K562 (cell line): ENCODE data around the gene DDX51. TPM values are rescaled to one million over a fixed set of nuclear protein-coding genes. Genes with fewer than 3 reads are reported as not detected.
A peak's percentile ranks its signal among the peaks of the same experiment; 100 is the strongest.

ENCODE experiments used
- AFF4 ChIP-seq: sonication (generic); formaldehyde crosslinking; IDR thresholded peaks from 2 replicates; pipeline ENCODE4 v1.8.0; 2023; ENCODE audit warnings: mild to moderate bottlenecking, missing genetic modification reagents
- ATF6 ChIP-seq: sonication (generic); formaldehyde crosslinking; IDR thresholded peaks from 2 replicates; pipeline ENCODE4 v1.4.0; 2020; ENCODE audit warnings: mild to moderate bottlenecking, missing genetic modification reagents
- BHLHE40 ChIP-seq: IDR thresholded peaks from 2 replicates; pipeline ENCODE4 v1.6.1; 2011; ENCODE audit warnings: low read length, improper control_type of control experiment
- CSDE1 ChIP-seq, 2 experiments: fragments of 450-650 bp; IDR thresholded peaks; 2 replicates each; pipeline ENCODE4 v1.6.1; 2016; ENCODE audit warnings: mild to moderate bottlenecking in 1 of 2
- HDAC8 ChIP-seq: fragments of 450-650 bp; IDR thresholded peaks from 2 replicates; pipeline ENCODE4 v1.6.1; 2016; ENCODE audit warnings: mild to moderate bottlenecking, missing genetic modification characterization, moderate library complexity, missing compliant biosample characterization
- KDM4B ChIP-seq, 2 experiments: fragments of 450-650 bp in 1 of 2; sonication (generic) in 1 of 2; IDR thresholded peaks; 2 replicates each; pipeline ENCODE4 v1.6.1; 2016 to 2017; ENCODE audit warnings: borderline replicate concordance in 2 of 2, antibody characterized with exemption in 1 of 2, low read depth in 1 of 2, mild to moderate bottlenecking in 1 of 2
- MCM5 ChIP-seq: fragments of 450-650 bp; IDR thresholded peaks from 2 replicates; pipeline ENCODE4 v1.6.1; 2016; ENCODE audit warnings: low read depth
- MEF2A ChIP-seq: IDR thresholded peaks from 2 replicates; pipeline ENCODE4 v1.6.1; 2011; ENCODE audit warnings: low read depth, mild to moderate bottlenecking, low read length, moderate library complexity; ENCODE audit not compliant: control insufficient read depth
- NCOA6 ChIP-seq: fragments of 450-650 bp; IDR thresholded peaks from 2 replicates; pipeline ENCODE4 v1.6.1; 2017; ENCODE audit warnings: mild to moderate bottlenecking
- RB1 ChIP-seq: fragments of 450-650 bp; IDR thresholded peaks from 2 replicates; pipeline ENCODE4 v1.6.1; 2017; ENCODE audit warnings: low read depth, mild to moderate bottlenecking
- RBFOX2 ChIP-seq: fragments of 200-400 bp; formaldehyde crosslinking; IDR thresholded peaks from 2 replicates; pipeline ENCODE4 v1.6.1; 2017; ENCODE audit warnings: low read depth, mild to moderate bottlenecking, low read length, moderate library complexity
- TAL1 ChIP-seq: fragments of 450-650 bp; IDR thresholded peaks from 2 replicates; pipeline ENCODE4 v1.6.1; 2016; ENCODE audit warnings: mild to moderate bottlenecking
- TCF7 ChIP-seq: sonication (generic); IDR thresholded peaks from 2 replicates; pipeline ENCODE4 v1.6.1; 2016; ENCODE audit warnings: antibody characterized with exemption, borderline replicate concordance
- TFAM ChIP-seq: fragments of 250-450 bp; sonication (Bioruptor Pico); conservative IDR thresholded peaks from 2 replicates; pipeline ENCODE4 v1.5.0; 2021; ENCODE audit warnings: mild to moderate bottlenecking, moderate library complexity
- U2AF2 ChIP-seq: fragments of 200-400 bp; formaldehyde crosslinking; optimal IDR thresholded peaks from 2 replicates; pipeline ENCODE3; 2017; ENCODE audit warnings: low read depth, mild to moderate bottlenecking, low read length
- ZHX1 ChIP-seq: fragments of 150-350 bp; conservative IDR thresholded peaks from 2 replicates; pipeline ENCODE4 v1.6.1; 2014; ENCODE audit warnings: low read length
- ZNF217 ChIP-seq: sonication (generic); formaldehyde crosslinking; IDR thresholded peaks from 2 replicates; pipeline ENCODE4 v1.8.0; 2022; ENCODE audit warnings: mild to moderate bottlenecking, missing genetic modification reagents
- ZNF280A ChIP-seq: fragments of 450-650 bp; IDR thresholded peaks from 2 replicates; pipeline ENCODE4 v1.6.1; 2018; ENCODE audit warnings: mild to moderate bottlenecking, low read depth; ENCODE audit not compliant: partially characterized antibody
- ZNF583 ChIP-seq: fragments of 250-450 bp; sonication (Bioruptor Pico); IDR thresholded peaks from 2 replicates; pipeline ENCODE4 v1.4.0; 2020
- polyA plus RNA-seq, 8 experiments: library from polyadenylated mRNA; depleted of rRNA in 4 of 8; stranded (reverse) in 5 of 8; unstranded in 3 of 8; fragments of >200 nt; fragmentation: Nextera tagmentation in 2 of 8; fragmentation: Illumina TruSeq in 1 of 8; extraction: Ambion mirVana in 2 of 8; extraction: Trizol in 1 of 8; gene quantifications; 2 replicates each; pipeline versions ENCODE4 v1.2.1 to v1.2.3, GENCODE V29; 2011 to 2014; ENCODE audit warnings: inconsistent platforms in 1 of 8, missing spikeins in 1 of 8
- total RNA-seq, 7 experiments: library from RNA; depleted of rRNA in 6 of 7; stranded (reverse); fragments of >200 nt in 6 of 7; fragmentation: Illumina TruSeq in 2 of 7; extraction: Trizol in 2 of 7; gene quantifications; 2 replicates each; pipeline versions ENCODE4 v1.2.1 to v1.2.3, GENCODE V29; 2011 to 2021; ENCODE audit warnings: low replicate concordance in 1 of 7

DDX51 gene
- total and polyA plus RNA-seq, 9 of the 15 experiments (the other 6 are each of a cell fraction or from before 2014, with no cell fraction given), result 1.1 to 35.9 (median 12.4) TPM

DNA sequence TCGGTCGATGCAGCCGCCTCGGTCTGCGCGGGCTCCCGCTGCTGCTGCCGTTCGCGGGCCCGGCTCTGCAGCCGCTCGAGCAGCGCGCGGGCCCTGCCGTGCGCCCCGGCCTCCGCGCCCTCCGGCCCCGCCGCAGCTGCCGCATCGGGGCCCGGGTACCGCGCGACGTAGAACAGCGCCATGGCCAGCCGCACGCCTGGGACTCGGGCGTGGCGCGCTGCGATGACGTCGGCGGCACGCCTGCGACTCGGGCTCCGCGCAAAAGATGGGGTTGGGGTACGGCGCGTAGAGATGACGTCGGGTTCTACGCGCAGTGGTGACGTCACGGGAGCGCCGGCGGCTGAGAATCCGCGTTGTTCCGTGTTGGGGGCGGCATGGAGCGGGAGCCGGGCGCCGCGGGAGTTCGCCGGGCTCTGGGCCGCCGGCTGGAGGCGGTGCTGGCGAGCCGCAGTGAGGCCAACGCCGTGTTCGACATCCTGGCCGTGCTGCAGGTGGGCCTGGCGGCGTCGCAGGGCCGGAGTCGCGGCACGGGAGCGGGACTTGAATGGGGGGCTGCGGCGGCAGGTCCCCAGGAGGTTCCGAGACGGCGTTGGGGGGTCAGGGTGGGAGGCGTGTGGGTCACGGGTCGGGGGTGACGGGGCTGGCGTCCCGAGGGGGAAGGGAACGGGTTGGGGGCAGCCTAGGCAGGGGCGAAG, at the start of gene DDX51, which contains the start of gene NOC4L (continued):
- TF ChIP-seq ATF6 (no peak), ZNF280A (no peak), ZHX1 (peak; percentile 83; the same call in 1 of the 2 replicates), BHLHE40 (peak; percentile 97), MEF2A (no peak), TFAM (CRISPR knock-in tag) (no peak), HDAC8 (no peak), AFF4 (CRISPR knock-in tag) (no peak), RB1 (peak; percentile 93), KDM4B (IDR thresholded peaks at IDR 0.05; ENCODE audit: borderline replicate concordance in 2 of 2, low read depth in 1 of 2) (peak in 1 of 2 experiments; percentile 67; a peak in 1 of 4 replicates), TAL1 (no peak), RBFOX2 (peak; percentile 94), MCM5 (no peak), ZNF583 (CRISPR knock-in tag) (no peak), TCF7 (0 out of 2 replicates have a peak, but pooled peaks have one; percentile 27), ZNF217 (CRISPR knock-in tag) (no peak), U2AF2 (no peak), NCOA6 (no peak), CSDE1 (IDR thresholded peaks at IDR 0.05) (peak in 1 of 2 experiments; percentile 97; a peak in 2 of 4 replicates)
